ENCODE results near the gene CFAP100. TPM values are rescaled to one million over a fixed set of nuclear protein-coding genes. Genes with fewer than 3 reads are reported as not detected.

CFAP100 gene
- total and polyA plus RNA-seq, 2 of the 4 experiments (the other 2 are of a cell fraction), result not detected

DNA sequence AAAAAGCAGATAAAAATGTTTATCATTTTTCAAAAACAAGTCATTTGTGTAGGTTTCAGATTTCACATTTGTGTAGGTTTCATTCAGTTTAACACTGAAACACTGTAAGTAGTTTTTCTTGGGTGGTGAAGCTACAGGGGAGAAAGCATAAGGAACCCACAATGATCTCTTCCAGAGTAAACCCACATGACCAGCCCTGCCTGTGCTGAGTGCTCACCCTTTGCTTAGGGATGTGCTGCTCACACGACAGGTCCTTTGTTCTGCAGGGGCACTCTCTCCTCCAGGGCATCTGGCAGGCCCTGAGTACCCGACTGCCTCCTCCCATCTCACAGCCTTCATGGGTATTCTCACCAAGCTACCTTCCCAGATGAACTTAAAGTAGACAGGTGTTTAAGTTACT, 52.1 kb downstream of the CFAP100 start:
- intact Hi-C loops (cut with micrococcal nuclease) (no loop called here), in situ Hi-C loops (cut with MboI; ENCODE audit: low sequenced_read_pairs) (no loop called here), dilution Hi-C loops (cut with HindIII; ENCODE audit: low sequenced_read_pairs, unreplicated experiment) (no loop called here)
- Histone ChIP-seq H3K56ac (ENCODE audit: extremely low read depth, insufficient read depth, low read length) (no peak overlapping the region), H3K4me3 (ENCODE audit: insufficient read depth, low read depth, low read length) (no peak overlapping the region), H4K8ac (ENCODE audit: low read depth in 2 of 2, low read length in 2 of 2) (no peak overlapping the region), H3K27ac (ENCODE audit: insufficient read depth, low read length) (no peak overlapping the region), H2BK120ac (ENCODE audit: low read depth, low read length) (no peak overlapping the region), H3K23ac (ENCODE audit: low read depth, low read length) (no peak overlapping the region), H3K27me3 (ENCODE audit: control insufficient read depth, insufficient read depth, low read length) (no peaks in the 10 kb centered on the region), H3K4me1 (ENCODE audit: control insufficient read depth, insufficient read depth, low read length) (peaks cover 9% of the 10 kb centered on the region), H2BK20ac (ENCODE audit: low read depth, low read length) (no peak overlapping the region), H2AK9ac (replicated peaks; ENCODE audit: low read depth, low read length, poor library complexity) (no peak overlapping the region), H4K20me1 (ENCODE audit: insufficient read depth, low read length) (peaks cover 8% of the 10 kb centered on the region; the same call in 1 of the 2 replicates), H2AFZ (replicated peaks; ENCODE audit: low read length, poor library complexity) (no peak overlapping the region), H3K14ac (replicated peaks; ENCODE audit: low read depth, low read length) (no peak overlapping the region), H4K91ac (ENCODE audit: insufficient read depth, low read depth, low read length) (no peak overlapping the region), H2AK5ac (ENCODE audit: low read depth, low read length) (no peak overlapping the region), H3K36me3 (ENCODE audit: control insufficient read depth, insufficient read depth, low read length) (peaks cover 7% of the 10 kb centered on the region), H3K4me2 (ENCODE audit: low read depth, low read length) (peak overlapping the region; percentile 41; the same call in 1 of the 2 replicates), H3K79me1 (ENCODE audit: low read depth in 1 of 2, low read length in 2 of 2) (peaks cover 0 to 5% of the 10 kb centered on the region in 2 experiments; a peak in 3 of 4 replicates), H3K9ac (ENCODE audit: low read depth, low read length) (no peak overlapping the region), H3K4ac (ENCODE audit: low read depth, low read length) (no peak overlapping the region), H2BK15ac (ENCODE audit: low read depth, low read length) (no peak overlapping the region), H4K5ac (ENCODE audit: low read depth, low read length) (no peak overlapping the region), H2BK5ac (ENCODE audit: low read depth, low read length, poor library complexity, severe bottlenecking) (no peak overlapping the region), H3K18ac (ENCODE audit: low read depth, low read length) (no peak overlapping the region), H3K9me1 (ENCODE audit: insufficient read depth, low read length) (peaks cover 19% of the 10 kb centered on the region; the same call in 1 of the 2 replicates), H3K9me3 (ENCODE audit: control insufficient read depth, insufficient read depth, low read length) (no peaks in the 10 kb centered on the region)
- WGBS, 2 experiments (ENCODE audit: extremely low coverage in 2 of 2, insufficient read length in 1 of 2), result no CpG with 5 or more reads among the region's 2 CpGs
- CTCF ChIA-PET, result no interaction called here
- BruUV-seq (replicated peaks), result no TSS peak
- TF ChIP-seq BHLHE40 (IDR thresholded peaks at IDR 0.05; ENCODE audit: low read depth, low read length) (no peak), RCOR1 (IDR thresholded peaks at IDR 0.05; ENCODE audit: insufficient replicate concordance, low read length) (no peak), MAFK (IDR thresholded peaks at IDR 0.05; ENCODE audit: low read depth, low read length) (no peak), CHD1 (IDR thresholded peaks at IDR 0.05; ENCODE audit: low read depth, low read length) (no peak), POLR2A (IDR thresholded peaks at IDR 0.05; ENCODE audit: low read depth, low read length) (no peak), CEBPB (IDR thresholded peaks at IDR 0.05; ENCODE audit: low read depth, low read length) (no peak)
- TF ChIP-seq, protein P1, sequence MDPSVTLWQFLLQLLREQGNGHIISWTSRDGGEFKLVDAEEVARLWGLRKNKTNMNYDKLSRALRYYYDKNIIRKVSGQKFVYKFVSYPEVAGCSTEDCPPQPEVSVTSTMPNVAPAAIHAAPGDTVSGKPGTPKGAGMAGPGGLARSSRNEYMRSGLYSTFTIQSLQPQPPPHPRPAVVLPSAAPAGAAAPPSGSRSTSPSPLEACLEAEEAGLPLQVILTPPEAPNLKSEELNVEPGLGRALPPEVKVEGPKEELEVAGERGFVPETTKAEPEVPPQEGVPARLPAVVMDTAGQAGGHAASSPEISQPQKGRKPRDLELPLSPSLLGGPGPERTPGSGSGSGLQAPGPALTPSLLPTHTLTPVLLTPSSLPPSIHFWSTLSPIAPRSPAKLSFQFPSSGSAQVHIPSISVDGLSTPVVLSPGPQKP (IDR thresholded peaks at IDR 0.05; ENCODE audit: borderline replicate concordance, low read depth, low read length), result no peak
- POLR2A ChIA-PET (ENCODE audit: unreplicated experiment), result no interaction called here
- DNase-seq, result peak; percentile 51
- ATAC-seq (ENCODE audit: low read depth), result peak; percentile 77
